Measurements from ENCODE around the gene CMTM7.

CMTM7 gene

GRCh38 chr3:32498992-32499391 is 107.3 kb downstream of the CMTM7 start:
- Histone ChIP-seq H3K27ac (ENCODE audit: low read depth, low read length) (no peak overlapping the region), H3K23ac (ENCODE audit: low read length) (no peak overlapping the region), H3K18ac (ENCODE audit: low read length) (no peak overlapping the region), H3K79me1 (ENCODE audit: low read length) (peaks cover 4% of the 10 kb centered on the region), H3K9me3 (ENCODE audit: insufficient read depth, low read depth, low read length) (peaks cover 2% of the 10 kb centered on the region), H3K79me2 (ENCODE audit: control insufficient read depth, insufficient read depth, low read length, poor library complexity) (peaks cover 5% of the 10 kb centered on the region), H3K4me2 (ENCODE audit: low read length) (no peak overlapping the region), H2BK12ac (ENCODE audit: low read length) (no peak overlapping the region), H2AFZ (ENCODE audit: insufficient read depth, low read length, poor library complexity) (no peak overlapping the region), H2AK5ac (ENCODE audit: low read length) (no peak overlapping the region), H3K4ac (ENCODE audit: low read depth, low read length) (no peak overlapping the region), H3K4me1 (ENCODE audit: control insufficient read depth in 1 of 2, insufficient read depth in 2 of 2, low read length in 2 of 2) (peaks cover 5% of the 10 kb centered on the region in 2 experiments), H3K36me3 (ENCODE audit: control insufficient read depth in 1 of 2, insufficient read depth in 2 of 2, low read length in 2 of 2) (no peaks in the 10 kb centered on the region), H3K14ac (ENCODE audit: low read length) (no peak overlapping the region), H4K12ac (ENCODE audit: low read depth, low read length) (no peak overlapping the region), H2BK120ac (ENCODE audit: insufficient read depth, low read length, poor library complexity) (no peak overlapping the region), H3K9ac (ENCODE audit: low read length) (no peak overlapping the region), H3K4me3 (ENCODE audit: low read depth, low read length) (no peak overlapping the region), H2BK5ac (ENCODE audit: low read depth, low read length, poor library complexity) (no peak overlapping the region), H3K27me3 (ENCODE audit: insufficient read depth, low read length) (no peaks in the 10 kb centered on the region), H4K8ac (ENCODE audit: low read depth, low read length) (no peak overlapping the region), H4K91ac (ENCODE audit: low read depth, low read length) (no peak overlapping the region)
- no peak for DNase-seq
- WGBS (ENCODE audit: extremely low coverage, insufficient coverage, insufficient read length), result no CpG with 5 or more reads among the region's 3 CpGs

DNA sequence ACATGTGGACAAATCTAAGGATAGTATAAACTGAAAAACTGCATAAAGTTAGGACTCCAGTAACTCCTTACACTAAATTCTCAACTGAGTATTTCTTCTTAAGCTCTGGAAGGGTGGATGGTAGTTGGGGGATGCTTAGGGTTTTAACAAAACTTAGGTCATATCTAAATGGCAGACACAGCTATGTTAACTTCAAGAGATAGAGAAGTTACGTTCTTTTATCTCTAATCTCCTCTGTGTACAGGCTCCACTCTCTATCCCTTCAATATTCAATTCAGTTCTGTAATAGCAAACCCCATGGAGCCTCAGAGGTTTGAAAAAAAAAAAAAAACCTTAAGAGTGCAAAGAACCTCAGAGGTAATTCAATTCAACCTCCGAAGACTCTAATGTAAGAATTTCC is 107.9 kb downstream of the CMTM7 start:
- peaks cover 5% of the 10 kb centered on the region for H3K79me2 ChIP-seq (ENCODE audit: control insufficient read depth, insufficient read depth, low read length, poor library complexity)
- no peaks in the 10 kb centered on the region for H3K36me3 ChIP-seq (ENCODE audit: control insufficient read depth in 1 of 2, insufficient read depth in 2 of 2, low read length in 2 of 2)
- H3K9me3 ChIP-seq (ENCODE audit: insufficient read depth, low read depth, low read length), result peaks cover 2% of the 10 kb centered on the region
- no peak overlapping the region for H3K9ac ChIP-seq (ENCODE audit: low read length)
- no peak overlapping the region for H3K4ac ChIP-seq (ENCODE audit: low read depth, low read length)
- no peak overlapping the region for H2BK120ac ChIP-seq (ENCODE audit: insufficient read depth, low read length, poor library complexity)
- no peak overlapping the region for H4K91ac ChIP-seq (ENCODE audit: low read depth, low read length)
- H3K4me2 ChIP-seq (ENCODE audit: low read length), result no peak overlapping the region
- peaks cover 3 to 5% of the 10 kb centered on the region in 2 experiments for H3K4me1 ChIP-seq (ENCODE audit: control insufficient read depth in 1 of 2, insufficient read depth in 2 of 2, low read length in 2 of 2)
- H2BK5ac ChIP-seq (ENCODE audit: low read depth, low read length, poor library complexity), result no peak overlapping the region
- peaks cover 4% of the 10 kb centered on the region for H3K79me1 ChIP-seq (ENCODE audit: low read length)
- H4K12ac ChIP-seq (ENCODE audit: low read depth, low read length), result no peak overlapping the region
- no peak overlapping the region for H3K23ac ChIP-seq (ENCODE audit: low read length)
- no peak overlapping the region for H3K14ac ChIP-seq (ENCODE audit: low read length)
- H2BK12ac ChIP-seq (ENCODE audit: low read length), result no peak overlapping the region
- no peaks in the 10 kb centered on the region for H3K27me3 ChIP-seq (ENCODE audit: insufficient read depth, low read length)
- no CpG with 5 or more reads among the region's 2 CpGs for WGBS (ENCODE audit: extremely low coverage, insufficient coverage, insufficient read length)
- no peak overlapping the region for H2AFZ ChIP-seq (ENCODE audit: insufficient read depth, low read length, poor library complexity)
- H2AK5ac ChIP-seq (ENCODE audit: low read length), result no peak overlapping the region
- H4K8ac ChIP-seq (ENCODE audit: low read depth, low read length), result no peak overlapping the region
- no peak overlapping the region for H3K4me3 ChIP-seq (ENCODE audit: low read depth, low read length)
- DNase-seq, result no peak
- no peak overlapping the region for H3K18ac ChIP-seq (ENCODE audit: low read length)
- H3K27ac ChIP-seq (ENCODE audit: low read depth, low read length), result no peak overlapping the region

GRCh38 chr3:32500231-32500630 is 108.6 kb downstream of the CMTM7 start:
- Histone ChIP-seq H3K18ac (ENCODE audit: low read length) (no peak overlapping the region), H3K23ac (ENCODE audit: low read length) (no peak overlapping the region), H3K9me3 (ENCODE audit: insufficient read depth, low read depth, low read length) (peaks cover 2% of the 10 kb centered on the region), H3K27me3 (ENCODE audit: insufficient read depth, low read length) (no peaks in the 10 kb centered on the region), H3K36me3 (ENCODE audit: control insufficient read depth in 1 of 2, insufficient read depth in 2 of 2, low read length in 2 of 2) (no peaks in the 10 kb centered on the region), H2BK120ac (ENCODE audit: insufficient read depth, low read length, poor library complexity) (no peak overlapping the region), H4K8ac (ENCODE audit: low read depth, low read length) (no peak overlapping the region), H3K14ac (ENCODE audit: low read length) (no peak overlapping the region), H3K79me2 (ENCODE audit: control insufficient read depth, insufficient read depth, low read length, poor library complexity) (peaks cover 5% of the 10 kb centered on the region), H3K4ac (ENCODE audit: low read depth, low read length) (no peak overlapping the region), H3K4me1 (ENCODE audit: control insufficient read depth in 1 of 2, insufficient read depth in 2 of 2, low read length in 2 of 2) (peaks cover 3 to 5% of the 10 kb centered on the region in 2 experiments), H3K27ac (ENCODE audit: low read depth, low read length) (no peak overlapping the region), H4K91ac (ENCODE audit: low read depth, low read length) (no peak overlapping the region), H2AFZ (ENCODE audit: insufficient read depth, low read length, poor library complexity) (no peak overlapping the region), H3K9ac (ENCODE audit: low read length) (no peak overlapping the region), H4K12ac (ENCODE audit: low read depth, low read length) (no peak overlapping the region), H3K79me1 (ENCODE audit: low read length) (peaks cover 4% of the 10 kb centered on the region), H2BK5ac (ENCODE audit: low read depth, low read length, poor library complexity) (no peak overlapping the region), H2BK12ac (ENCODE audit: low read length) (no peak overlapping the region), H3K4me2 (ENCODE audit: low read length) (no peak overlapping the region), H3K4me3 (ENCODE audit: low read depth, low read length) (no peak overlapping the region), H2AK5ac (ENCODE audit: low read length) (no peak overlapping the region)
- no peak for DNase-seq
- WGBS (ENCODE audit: extremely low coverage, insufficient coverage, insufficient read length), result no CpG with 5 or more reads among the region's 2 CpGs

- Histone ChIP-seq H3K23ac (ENCODE audit: low read length) (no peak overlapping the region), H2AK5ac (ENCODE audit: low read length) (no peak overlapping the region), H4K12ac (ENCODE audit: low read depth, low read length) (no peak overlapping the region), H3K4ac (ENCODE audit: low read depth, low read length) (peak overlapping the region; percentile 94), H3K9ac (ENCODE audit: low read length) (no peak overlapping the region), H3K18ac (ENCODE audit: low read length) (no peak overlapping the region), H3K27me3 (ENCODE audit: insufficient read depth, low read length) (no peaks in the 10 kb centered on the region), H3K4me3 (ENCODE audit: low read depth, low read length) (no peak overlapping the region), H3K36me3 (ENCODE audit: control insufficient read depth in 1 of 2, insufficient read depth in 2 of 2, low read length in 2 of 2) (no peaks in the 10 kb centered on the region), H2BK120ac (ENCODE audit: insufficient read depth, low read length, poor library complexity) (no peak overlapping the region), H2BK5ac (ENCODE audit: low read depth, low read length, poor library complexity) (no peak overlapping the region), H3K79me1 (ENCODE audit: low read length) (peaks cover 4% of the 10 kb centered on the region), H3K4me1 (ENCODE audit: control insufficient read depth in 1 of 2, insufficient read depth in 2 of 2, low read length in 2 of 2) (peaks cover 2 to 3% of the 10 kb centered on the region in 2 experiments), H3K79me2 (ENCODE audit: control insufficient read depth, insufficient read depth, low read length, poor library complexity) (peaks cover 5% of the 10 kb centered on the region), H3K14ac (ENCODE audit: low read length) (no peak overlapping the region), H3K9me3 (ENCODE audit: insufficient read depth, low read depth, low read length) (peaks cover 2% of the 10 kb centered on the region), H2BK12ac (ENCODE audit: low read length) (no peak overlapping the region), H3K27ac (ENCODE audit: low read depth, low read length) (no peak overlapping the region), H4K8ac (ENCODE audit: low read depth, low read length) (no peak overlapping the region), H3K4me2 (ENCODE audit: low read length) (no peak overlapping the region), H4K91ac (ENCODE audit: low read depth, low read length) (no peak overlapping the region), H2AFZ (ENCODE audit: insufficient read depth, low read length, poor library complexity) (no peak overlapping the region)
- no CpG with 5 or more reads among the region's 25 CpGs for WGBS (ENCODE audit: extremely low coverage, insufficient coverage, insufficient read length)
- DNase-seq, result peak; percentile 47 to 61
Measured at GRCh38 chr3:32500880-32501782, 109.5 kb downstream of the CMTM7 start.

Measured in trophoblast cell (in vitro differentiated cells and primary cell).